Measurements from ENCODE around the gene UBLCP1. TPM values are rescaled to one million over a fixed set of nuclear protein-coding genes. Genes with fewer than 3 reads are reported as not detected.
A peak's percentile ranks its signal among the peaks of the same experiment; 100 is the strongest.

Gene UBLCP1
- total and polyA plus RNA-seq, 4 donors, result 6.1 to 9.5 (median 7.6) TPM

GRCh38 chr5:159310511-159310910 is 47.4 kb downstream of the UBLCP1 start:
- 13% methylated on average over 26 of the region's 26 CpGs for WGBS
- Histone ChIP-seq H3K9ac (ENCODE audit: low read depth in 1 of 2, low read length in 2 of 2) (no peak overlapping the region), H3K36me3 (ENCODE audit: control insufficient read depth in 4 of 4, insufficient read depth in 3 of 4, low read depth in 1 of 4, low read length in 3 of 4) (no peaks in the 10 kb centered on the region), H3K27me3 (ENCODE audit: control insufficient read depth in 4 of 4, insufficient read depth in 4 of 4, low read length in 3 of 4) (peaks cover 0 to 7% (median 3%) of the 10 kb centered on the region in 4 donors), H3K27ac (ENCODE audit: low read depth in 1 of 2, low read length in 2 of 2) (no peak overlapping the region), H3K4me1 (ENCODE audit: control insufficient read depth in 4 of 4, insufficient read depth in 4 of 4, low read length in 3 of 4) (peaks cover 0 to 5% (median 0%) of the 10 kb centered on the region in 4 donors), H3K9me3 (ENCODE audit: control insufficient read depth in 4 of 4, low read length in 3 of 4) (no peaks in the 10 kb centered on the region), H3K4me3 (ENCODE audit: low read depth in 1 of 3, low read length in 3 of 3) (peak overlapping the region in 1 of 3 donors; percentile 10)
- no peak for DNase-seq (ENCODE audit: low spot score)
- TF ChIP-seq YY1 (IDR thresholded peaks at IDR 0.05) (no peak), HNF4A (conservative IDR thresholded peaks at IDR 0.05) (no peak), JUND (IDR thresholded peaks at IDR 0.05) (no peak), CTCF (IDR thresholded peaks at IDR 0.05; ENCODE audit: low read depth, low read length, missing input control) (no peak), TAF1 (conservative IDR thresholded peaks at IDR 0.05) (no peak), HNF4G (IDR thresholded peaks at IDR 0.05) (no peak)
- TF ChIP-seq, protein P1, sequence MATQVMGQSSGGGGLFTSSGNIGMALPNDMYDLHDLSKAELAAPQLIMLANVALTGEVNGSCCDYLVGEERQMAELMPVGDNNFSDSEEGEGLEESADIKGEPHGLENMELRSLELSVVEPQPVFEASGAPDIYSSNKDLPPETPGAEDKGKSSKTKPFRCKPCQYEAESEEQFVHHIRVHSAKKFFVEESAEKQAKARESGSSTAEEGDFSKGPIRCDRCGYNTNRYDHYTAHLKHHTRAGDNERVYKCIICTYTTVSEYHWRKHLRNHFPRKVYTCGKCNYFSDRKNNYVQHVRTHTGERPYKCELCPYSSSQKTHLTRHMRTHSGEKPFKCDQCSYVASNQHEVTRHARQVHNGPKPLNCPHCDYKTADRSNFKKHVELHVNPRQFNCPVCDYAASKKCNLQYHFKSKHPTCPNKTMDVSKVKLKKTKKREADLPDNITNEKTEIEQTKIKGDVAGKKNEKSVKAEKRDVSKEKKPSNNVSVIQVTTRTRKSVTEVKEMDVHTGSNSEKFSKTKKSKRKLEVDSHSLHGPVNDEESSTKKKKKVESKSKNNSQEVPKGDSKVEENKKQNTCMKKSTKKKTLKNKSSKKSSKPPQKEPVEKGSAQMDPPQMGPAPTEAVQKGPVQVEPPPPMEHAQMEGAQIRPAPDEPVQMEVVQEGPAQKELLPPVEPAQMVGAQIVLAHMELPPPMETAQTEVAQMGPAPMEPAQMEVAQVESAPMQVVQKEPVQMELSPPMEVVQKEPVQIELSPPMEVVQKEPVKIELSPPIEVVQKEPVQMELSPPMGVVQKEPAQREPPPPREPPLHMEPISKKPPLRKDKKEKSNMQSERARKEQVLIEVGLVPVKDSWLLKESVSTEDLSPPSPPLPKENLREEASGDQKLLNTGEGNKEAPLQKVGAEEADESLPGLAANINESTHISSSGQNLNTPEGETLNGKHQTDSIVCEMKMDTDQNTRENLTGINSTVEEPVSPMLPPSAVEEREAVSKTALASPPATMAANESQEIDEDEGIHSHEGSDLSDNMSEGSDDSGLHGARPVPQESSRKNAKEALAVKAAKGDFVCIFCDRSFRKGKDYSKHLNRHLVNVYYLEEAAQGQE (IDR thresholded peaks at IDR 0.05), result no peak

DNA sequence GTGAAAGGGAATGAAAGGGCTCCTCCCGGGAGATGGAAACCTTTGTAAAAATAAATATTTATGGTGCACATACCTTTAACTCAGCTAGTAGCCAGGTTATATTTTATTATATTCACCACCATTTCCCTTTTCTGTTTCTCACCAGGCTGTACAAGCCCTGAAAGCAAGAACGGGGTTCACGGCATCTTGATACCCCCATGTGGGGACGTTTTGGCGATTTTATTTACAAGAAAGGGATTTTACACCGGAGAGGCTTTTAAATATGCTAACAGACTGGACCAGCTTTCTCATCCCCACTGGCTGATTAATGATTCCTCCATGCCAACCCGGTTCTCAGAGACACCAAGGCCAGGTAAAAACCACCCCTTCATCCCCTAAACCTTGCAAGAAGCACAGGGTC is 48.0 kb downstream of the UBLCP1 start:
- TF ChIP-seq GABPA (IDR thresholded peaks at IDR 0.05 in 1 of 2, conservative IDR thresholded peaks at IDR 0.05 in 1 of 2) (no peak), JUND (IDR thresholded peaks at IDR 0.05) (no peak), RXRA (IDR thresholded peaks at IDR 0.05) (no peak), EGR1 (IDR thresholded peaks at IDR 0.05; ENCODE audit: low read depth in 2 of 2) (no peak), FOXA1 (IDR thresholded peaks at IDR 0.05) (no peak), TAF1 (conservative IDR thresholded peaks at IDR 0.05) (no peak), HNF4G (IDR thresholded peaks at IDR 0.05) (no peak), ZBTB33 (IDR thresholded peaks at IDR 0.05) (no peak), SP1 (IDR thresholded peaks at IDR 0.05) (no peak), YY1 (IDR thresholded peaks at IDR 0.05) (no peak), ATF3 (IDR thresholded peaks at IDR 0.05) (no peak), FOXA2 (IDR thresholded peaks at IDR 0.05) (no peak)
- TF ChIP-seq, protein P1 (IDR thresholded peaks at IDR 0.05), result no peak
- Histone ChIP-seq H3K4me1 (ENCODE audit: control insufficient read depth in 4 of 4, insufficient read depth in 4 of 4, low read length in 3 of 4) (peaks cover 0 to 5% (median 0%) of the 10 kb centered on the region in 4 donors), H3K9me3 (ENCODE audit: control insufficient read depth in 4 of 4, low read length in 3 of 4) (no peaks in the 10 kb centered on the region), H3K4me3 (ENCODE audit: low read depth in 1 of 3, low read length in 3 of 3) (no peak overlapping the region), H3K36me3 (ENCODE audit: control insufficient read depth in 4 of 4, insufficient read depth in 3 of 4, low read depth in 1 of 4, low read length in 3 of 4) (no peaks in the 10 kb centered on the region), H3K27ac (ENCODE audit: low read depth in 1 of 2, low read length in 2 of 2) (no peak overlapping the region), H3K9ac (ENCODE audit: low read depth in 1 of 2, low read length in 2 of 2) (no peak overlapping the region), H3K27me3 (ENCODE audit: control insufficient read depth in 4 of 4, insufficient read depth in 4 of 4, low read length in 3 of 4) (peaks cover 0 to 4% (median 3%) of the 10 kb centered on the region in 4 donors)
- WGBS, result 53% methylated on average over 7 of the region's 7 CpGs
- DNase-seq (ENCODE audit: low spot score), result no peak
